PC-9 (cell line): ENCODE data around the gene CLDN6.

Source experiments
- EZH2 ChIP-seq: fragments of 200-600 bp; sonication (generic); IDR thresholded peaks from 2 replicates; pipeline ENCODE4 v1.8.0; 2017; ENCODE audit warnings: antibody characterized with exemption, low read depth
- TF ChIP-seq, protein P1 (sequence below): fragments of 200-600 bp; sonication (generic); conservative IDR thresholded peaks from 2 replicates; pipeline ENCODE4 v1.6.1; 2017; ENCODE audit warnings: mixed run types, antibody characterized with exemption, mild to moderate bottlenecking, moderate library complexity

DNA sequence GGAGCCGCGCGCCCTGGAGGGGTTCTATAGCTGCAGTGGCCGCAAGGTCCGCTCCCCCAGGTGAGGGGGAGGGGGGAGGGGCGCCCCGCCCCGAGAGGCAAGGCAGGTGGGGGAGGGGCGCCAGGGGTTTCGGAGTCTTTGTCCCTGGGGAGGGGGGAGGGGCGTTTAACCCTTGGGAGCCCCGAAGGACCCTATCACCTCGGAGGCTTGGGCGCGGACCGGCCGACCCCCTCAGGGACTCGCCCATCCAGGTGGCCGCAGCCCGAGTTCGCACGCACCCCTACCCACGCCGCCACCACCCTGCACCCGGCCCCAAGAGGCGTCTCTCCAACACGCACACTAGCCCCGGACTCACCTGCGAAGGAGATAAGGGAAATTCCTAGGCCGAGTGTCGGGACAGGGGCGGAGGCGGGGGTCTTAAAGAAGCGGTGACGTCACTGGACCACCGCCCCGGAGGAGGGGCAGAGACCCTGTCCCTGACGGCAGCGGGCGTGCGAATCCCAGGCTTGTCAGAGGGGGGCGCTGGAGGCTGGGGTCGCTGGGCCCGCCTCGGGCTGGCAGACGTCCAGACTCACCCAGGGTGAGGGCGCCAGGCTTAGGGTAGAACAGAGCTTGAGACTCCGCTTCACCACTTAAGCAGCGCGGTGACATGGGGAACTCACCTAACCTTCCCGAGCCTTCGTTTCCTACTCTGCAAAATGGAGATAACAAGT lies at the start of gene CLDN6:
- TF ChIP-seq, protein P1, sequence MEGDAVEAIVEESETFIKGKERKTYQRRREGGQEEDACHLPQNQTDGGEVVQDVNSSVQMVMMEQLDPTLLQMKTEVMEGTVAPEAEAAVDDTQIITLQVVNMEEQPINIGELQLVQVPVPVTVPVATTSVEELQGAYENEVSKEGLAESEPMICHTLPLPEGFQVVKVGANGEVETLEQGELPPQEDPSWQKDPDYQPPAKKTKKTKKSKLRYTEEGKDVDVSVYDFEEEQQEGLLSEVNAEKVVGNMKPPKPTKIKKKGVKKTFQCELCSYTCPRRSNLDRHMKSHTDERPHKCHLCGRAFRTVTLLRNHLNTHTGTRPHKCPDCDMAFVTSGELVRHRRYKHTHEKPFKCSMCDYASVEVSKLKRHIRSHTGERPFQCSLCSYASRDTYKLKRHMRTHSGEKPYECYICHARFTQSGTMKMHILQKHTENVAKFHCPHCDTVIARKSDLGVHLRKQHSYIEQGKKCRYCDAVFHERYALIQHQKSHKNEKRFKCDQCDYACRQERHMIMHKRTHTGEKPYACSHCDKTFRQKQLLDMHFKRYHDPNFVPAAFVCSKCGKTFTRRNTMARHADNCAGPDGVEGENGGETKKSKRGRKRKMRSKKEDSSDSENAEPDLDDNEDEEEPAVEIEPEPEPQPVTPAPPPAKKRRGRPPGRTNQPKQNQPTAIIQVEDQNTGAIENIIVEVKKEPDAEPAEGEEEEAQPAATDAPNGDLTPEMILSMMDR, result no peak
- no peak for TF ChIP-seq EZH2
